Endometrial microvascular endothelial cells (primary cell): ENCODE measurements around the gene THG1L. TPM values are rescaled to one million over a fixed set of nuclear protein-coding genes. Genes with fewer than 3 reads are reported as not detected.
"Not testable (repeated sequence)": the region's sequence is repeated elsewhere in the genome, so short reads cannot be mapped to it uniquely, and the experiment has no call there.

ENCODE experiments used
- in situ Hi-C: cut with HindIII; loops from 2 replicates; pipeline ENCODE4 v1.10.0; 2017; ENCODE audit warnings: low sequenced_read_pairs, low pct_unique_long_range_greater_than_20kb; ENCODE audit errors: inconsistent ontology term
- total RNA-seq: library from RNA; depleted of rRNA; stranded (reverse); fragments of >200 nt; gene quantifications from one replicate; pipeline ENCODE4 v1.2.3, GENCODE V29; 2015; ENCODE audit errors: inconsistent ontology term

THG1L gene
- total RNA-seq, 1 donor from 2014 or later = 14.4 TPM

- in situ Hi-C loops = no loop called here
These were observed 10.1 kb upstream of the THG1L start for GRCh38 chr5:157721159-157721558.

- in situ Hi-C loops = not testable (repeated sequence)
These were observed 8.3 kb upstream of the THG1L start for GRCh38 chr5:157722895-157723294.

- in situ Hi-C loops = not testable (repeated sequence)
These were observed 4.6 kb upstream of the THG1L start for GRCh38 chr5:157726607-157727006.

GRCh38 chr5:157727858-157728257 is 3.4 kb upstream of the THG1L start:
- in situ Hi-C loops = not testable (repeated sequence)

GRCh38 chr5:157729858-157730257 is 1.4 kb upstream of the THG1L start:
- in situ Hi-C loops = no loop called here

- in situ Hi-C loops = no loop called here
These were observed 334 bp upstream of the THG1L start for GRCh38 chr5:157730900-157731271.

- in situ Hi-C loops = no loop called here
These were observed 902 bp downstream of the THG1L start for GRCh38 chr5:157732130-157732514.

GRCh38 chr5:157732596-157733262 is 1.5 kb downstream of the THG1L start:
- in situ Hi-C loops = no loop called here

GRCh38 chr5:157734436-157734835 is 3.2 kb downstream of the THG1L start:
- in situ Hi-C loops = no loop called here

- in situ Hi-C loops = no loop called here
These were observed 4.8 kb downstream of the THG1L start for GRCh38 chr5:157735991-157736390.

GRCh38 chr5:157739388-157740228 is 8.4 kb downstream of the THG1L start:
- in situ Hi-C loops = no loop called here

GRCh38 chr5:157740229-157740610 is 9.0 kb downstream of the THG1L start:
- in situ Hi-C loops = no loop called here

GRCh38 chr5:157741131-157741530 is 9.9 kb downstream of the THG1L start:
- in situ Hi-C loops = no loop called here

- in situ Hi-C loops = no loop called here
These were observed 12.2 kb downstream of the THG1L start, which contains the start of gene LSM11 for GRCh38 chr5:157743163-157744050. Gene LSM11 (plus strand): TSS chr5:157743712. CDS start chr5:157743751, 39 bp downstream.

- in situ Hi-C loops = no loop called here
These were observed 13.1 kb downstream of the THG1L start for GRCh38 chr5:157744051-157745011.

GRCh38 chr5:157745041-157745456 is 13.8 kb downstream of the THG1L start:
- in situ Hi-C loops = no loop called here

GRCh38 chr5:157747173-157747740 is 16.0 kb downstream of the THG1L start:
- in situ Hi-C loops = no loop called here
